CD8-positive, alpha-beta memory T cell (primary cell): Measurements from ENCODE around the gene AXIN2. TPM values are rescaled to one million over a fixed set of nuclear protein-coding genes. Genes with fewer than 3 reads are reported as not detected.

Experiments
- CTCF ChIA-PET: fragments of 350-600 bp; sonication (Branson Sonifier 250); formaldehyde crosslinking; loops from one replicate; lab custom pipeline; 2021; ENCODE audit warnings: antibody characterized with exemption; lab: Charles Lee
- POLR2A ChIA-PET: fragments of 350-600 bp; sonication (Branson Sonifier 250); formaldehyde crosslinking; loops from one replicate; lab custom pipeline; 2021; ENCODE audit warnings: antibody characterized with exemption; lab: Charles Lee
- DNase-seq, 5 donors: peaks; one replicate each; pipeline versions ENCODE4 v3.0.0 to v3.0.0-alpha.2; 2020 to 2022; ENCODE audit warnings: mixed read lengths in 1 of 5
- H3K27ac ChIP-seq: one replicate; pipeline ENCODE4 v1.7.0; 2013; ENCODE audit warnings: low read depth, mild to moderate bottlenecking, low read length, moderate library complexity
- H3K27me3 ChIP-seq: 2 replicates; pipeline ENCODE4 v1.7.0; 2013; ENCODE audit warnings: low read length, mild to moderate bottlenecking; ENCODE audit not compliant: insufficient read depth, poor library complexity, severe bottlenecking
- H3K36me3 ChIP-seq: 2 replicates; pipeline ENCODE4 v1.7.0; 2013; ENCODE audit warnings: mild to moderate bottlenecking, low read length, moderate library complexity; ENCODE audit not compliant: insufficient read depth
- H3K4me1 ChIP-seq: 2 replicates; pipeline ENCODE4 v1.7.0; 2013; ENCODE audit warnings: mild to moderate bottlenecking, low read length, moderate library complexity; ENCODE audit not compliant: insufficient read depth
- H3K4me3 ChIP-seq: 2 replicates; pipeline ENCODE4 v1.7.0; 2013; ENCODE audit warnings: mild to moderate bottlenecking, low read length
- H3K9me3 ChIP-seq: 2 replicates; pipeline ENCODE4 v1.7.0; 2013; ENCODE audit warnings: mild to moderate bottlenecking, low read length
- H3K27ac Mint-ChIP-seq, 8 donors: one replicate each; pipeline ENCODE4 v1.8.0; 2020 to 2021; ENCODE audit warnings: mixed read lengths in 8 of 8, mild to moderate bottlenecking in 6 of 8, inconsistent platforms in 3 of 8, moderate library complexity in 3 of 8
- H3K27me3 Mint-ChIP-seq, 2 donors: one replicate each; pipeline ENCODE4 v1.8.0; 2020 to 2021; ENCODE audit warnings: mixed read lengths in 2 of 2, mild to moderate bottlenecking in 1 of 2, moderate library complexity in 1 of 2
- H3K36me3 Mint-ChIP-seq, 3 donors: one replicate each; pipeline ENCODE4 v1.8.0; 2020 to 2021; ENCODE audit warnings: mixed read lengths in 3 of 3, inconsistent platforms in 1 of 3, mild to moderate bottlenecking in 1 of 3
- H3K4me1 Mint-ChIP-seq, 3 donors: one replicate each; pipeline ENCODE4 v1.8.0; 2020 to 2021; ENCODE audit warnings: mixed read lengths in 3 of 3, inconsistent platforms in 1 of 3, mild to moderate bottlenecking in 1 of 3
- H3K4me3 Mint-ChIP-seq, 7 donors: one replicate each; pipeline ENCODE4 v1.8.0; 2020 to 2021; ENCODE audit warnings: mixed read lengths in 7 of 7, mild to moderate bottlenecking in 6 of 7, moderate library complexity in 4 of 7, inconsistent platforms in 2 of 7
- H3K9me3 Mint-ChIP-seq, 5 donors: one replicate each; pipeline ENCODE4 v1.8.0; 2020 to 2022; ENCODE audit warnings: mixed read lengths in 5 of 5, mild to moderate bottlenecking in 3 of 5, moderate library complexity in 2 of 5, inconsistent platforms in 1 of 5
- polyA plus RNA-seq: library from polyadenylated mRNA; unstranded; fragments of 300-500 nt; fragmentation: Illumina TruSeq; gene quantifications from one replicate; pipeline ENCODE4 v1.2.3, GENCODE V29; 2021
- total RNA-seq, 2 experiments: library from RNA; stranded (reverse); gene quantifications; one replicate each; pipeline ENCODE4 v1.2.3, GENCODE V29; 2021

The AXIN2 gene
- total and polyA plus RNA-seq, 3 experiments from 2014 or later = 3.6 to 3.8 (median 3.8) TPM

DNA sequence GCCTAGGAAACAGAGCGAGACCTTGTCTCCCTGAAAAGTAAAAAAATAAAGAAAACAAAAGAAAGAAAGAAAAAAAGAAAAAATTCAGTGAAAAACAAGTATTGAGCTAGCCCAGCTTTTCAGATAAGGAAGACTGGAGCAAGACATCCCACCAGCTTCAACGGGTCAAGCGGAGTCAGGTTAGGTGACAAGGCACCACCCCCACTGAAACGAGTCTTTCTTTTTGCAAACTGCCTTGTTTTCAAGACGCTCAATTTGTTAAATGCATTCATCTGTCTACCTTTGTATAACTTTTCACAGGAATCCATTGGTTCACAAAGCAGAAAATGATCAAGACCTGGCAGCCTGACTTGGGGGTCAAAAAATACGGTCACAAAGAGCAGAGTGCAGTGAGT is 10.7 kb upstream of the AXIN2 start:
- Histone ChIP-seq H3K27ac (no peak overlapping the region), H3K27me3 (no peaks in the 10 kb centered on the region), H3K4me1 (no peaks in the 10 kb centered on the region), H3K36me3 (no peaks in the 10 kb centered on the region), H3K4me3 (no peak overlapping the region), H3K9me3 (no peaks in the 10 kb centered on the region)
- Mint-ChIP-seq H3K4me1 (no peaks in the 10 kb centered on the region), H3K9me3 (no peaks in the 10 kb centered on the region), H3K27ac (no peak overlapping the region), H3K36me3 (peaks cover 0 to 3% (median 0%) of the 10 kb centered on the region in 3 donors), H3K27me3 (peaks cover 3 to 14% of the 10 kb centered on the region in 2 donors), H3K4me3 (no peak overlapping the region)
- ChIA-PET CTCF (no interaction called here), POLR2A (no interaction called here)
- no peak for DNase-seq

- Mint-ChIP-seq H3K4me1 (peaks cover 5% of the 10 kb centered on the region in 3 donors), H3K27ac (no peak overlapping the region), H3K4me3 (peak overlapping the region in 1 of 7 donors; percentile 29), H3K9me3 (no peaks in the 10 kb centered on the region), H3K27me3 (peaks cover 3 to 14% of the 10 kb centered on the region in 2 donors), H3K36me3 (peaks cover 0 to 3% (median 0%) of the 10 kb centered on the region in 3 donors)
- Histone ChIP-seq H3K4me3 (no peak overlapping the region), H3K27ac (no peak overlapping the region), H3K27me3 (no peaks in the 10 kb centered on the region), H3K9me3 (no peaks in the 10 kb centered on the region), H3K4me1 (peaks cover 2% of the 10 kb centered on the region), H3K36me3 (no peaks in the 10 kb centered on the region)
- no peak for DNase-seq
- ChIA-PET CTCF (interaction anchor here (0.9 kb wide), 1 partner anchor 12 kb away, joined by 3 read pairs; no protein-coding TSS in a partner anchor), POLR2A (no interaction called here)
Observed at GRCh38 chr17:65568918-65569317, 7.5 kb upstream of the AXIN2 start.

- H3K9me3 ChIP-seq = no peaks in the 10 kb centered on the region
- H3K27me3 Mint-ChIP-seq = peaks cover 3 to 14% of the 10 kb centered on the region in 2 donors
- no peak for DNase-seq
- H3K4me1 Mint-ChIP-seq = peaks cover 9 to 15% (median 9%) of the 10 kb centered on the region in 3 donors
- no peaks in the 10 kb centered on the region for H3K27me3 ChIP-seq
- peaks cover 7% of the 10 kb centered on the region for H3K4me1 ChIP-seq
- H3K36me3 Mint-ChIP-seq = peaks cover 0 to 3% (median 0%) of the 10 kb centered on the region in 3 donors
- no peaks in the 10 kb centered on the region for H3K9me3 Mint-ChIP-seq
- no peak overlapping the region for H3K4me3 Mint-ChIP-seq
- ChIA-PET POLR2A (no interaction called here), CTCF (no interaction called here)
- no peak overlapping the region for H3K4me3 ChIP-seq
- peak overlapping the region in 1 of 8 donors; percentile 40 for H3K27ac Mint-ChIP-seq
- no peak overlapping the region for H3K27ac ChIP-seq
- H3K36me3 ChIP-seq = no peaks in the 10 kb centered on the region
Observed at GRCh38 chr17:65567566-65567965, 6.1 kb upstream of the AXIN2 start.

- CTCF ChIA-PET = interaction anchor here (1.0 to 1.4 kb wide), 2 partner anchors 9 to 10 kb away, joined by 3 read pairs; no protein-coding TSS in a partner anchor
Observed at GRCh38 chr17:65565559-65565958, 4.1 kb upstream of the AXIN2 start.

GRCh38 chr17:65564793-65565192 is 3.3 kb upstream of the AXIN2 start:
- Histone ChIP-seq H3K9me3 (no peaks in the 10 kb centered on the region), H3K36me3 (no peaks in the 10 kb centered on the region), H3K4me3 (no peak overlapping the region), H3K27ac (no peak overlapping the region), H3K27me3 (no peaks in the 10 kb centered on the region), H3K4me1 (peaks cover 14% of the 10 kb centered on the region)
- peaks cover 15 to 22% (median 18%) of the 10 kb centered on the region in 3 donors for H3K4me1 Mint-ChIP-seq
- no peak overlapping the region for H3K4me3 Mint-ChIP-seq
- peaks cover 0 to 3% (median 0%) of the 10 kb centered on the region in 3 donors for H3K36me3 Mint-ChIP-seq
- DNase-seq = no peak
- peaks cover 1 to 14% of the 10 kb centered on the region in 2 donors for H3K27me3 Mint-ChIP-seq
- no peak overlapping the region for H3K27ac Mint-ChIP-seq
- no peaks in the 10 kb centered on the region for H3K9me3 Mint-ChIP-seq
- CTCF ChIA-PET = interaction anchor here (1.0 to 1.4 kb wide), 2 partner anchors 8 to 9 kb away, joined by 3 read pairs; no protein-coding TSS in a partner anchor
- POLR2A ChIA-PET = no interaction called here

More at GRCh38 chr17:65565559-65565958, 4.1 kb upstream of the AXIN2 start:
- Histone ChIP-seq H3K27ac (no peak overlapping the region), H3K27me3 (no peaks in the 10 kb centered on the region), H3K4me3 (no peak overlapping the region), H3K4me1 (peaks cover 14% of the 10 kb centered on the region), H3K36me3 (no peaks in the 10 kb centered on the region), H3K9me3 (no peaks in the 10 kb centered on the region)
- Mint-ChIP-seq H3K36me3 (peaks cover 0 to 3% (median 0%) of the 10 kb centered on the region in 3 donors), H3K4me1 (peaks cover 15 to 22% (median 18%) of the 10 kb centered on the region in 3 donors), H3K27ac (peak overlapping the region in 1 of 8 donors; percentile 36), H3K4me3 (peak overlapping the region in 1 of 7 donors; percentile 72), H3K27me3 (peaks cover 1 to 14% of the 10 kb centered on the region in 2 donors), H3K9me3 (no peaks in the 10 kb centered on the region)
- DNase-seq = no peak
- POLR2A ChIA-PET = no interaction called here

- Histone ChIP-seq H3K4me3 (peak overlapping the region; percentile 65), H3K9me3 (no peaks in the 10 kb centered on the region), H3K27ac (no peak overlapping the region), H3K4me1 (peaks cover 14% of the 10 kb centered on the region), H3K36me3 (no peaks in the 10 kb centered on the region), H3K27me3 (no peaks in the 10 kb centered on the region)
- ChIA-PET CTCF (no interaction called here), POLR2A (no interaction called here)
- peaks cover 22 to 24% (median 24%) of the 10 kb centered on the region in 3 donors for H3K4me1 Mint-ChIP-seq
- no peak for DNase-seq
- peak overlapping the region in 5 of 8 donors; percentile 6 to 79 (median 12) for H3K27ac Mint-ChIP-seq
- peak overlapping the region; percentile 13 to 89 (median 78) for H3K4me3 Mint-ChIP-seq
- H3K9me3 Mint-ChIP-seq = no peaks in the 10 kb centered on the region
- peaks cover 0 to 3% (median 0%) of the 10 kb centered on the region in 3 donors for H3K36me3 Mint-ChIP-seq
- peaks cover 0 to 6% of the 10 kb centered on the region in 2 donors for H3K27me3 Mint-ChIP-seq
Observed at GRCh38 chr17:65562206-65562531, 721 bp upstream of the AXIN2 start.

DNA sequence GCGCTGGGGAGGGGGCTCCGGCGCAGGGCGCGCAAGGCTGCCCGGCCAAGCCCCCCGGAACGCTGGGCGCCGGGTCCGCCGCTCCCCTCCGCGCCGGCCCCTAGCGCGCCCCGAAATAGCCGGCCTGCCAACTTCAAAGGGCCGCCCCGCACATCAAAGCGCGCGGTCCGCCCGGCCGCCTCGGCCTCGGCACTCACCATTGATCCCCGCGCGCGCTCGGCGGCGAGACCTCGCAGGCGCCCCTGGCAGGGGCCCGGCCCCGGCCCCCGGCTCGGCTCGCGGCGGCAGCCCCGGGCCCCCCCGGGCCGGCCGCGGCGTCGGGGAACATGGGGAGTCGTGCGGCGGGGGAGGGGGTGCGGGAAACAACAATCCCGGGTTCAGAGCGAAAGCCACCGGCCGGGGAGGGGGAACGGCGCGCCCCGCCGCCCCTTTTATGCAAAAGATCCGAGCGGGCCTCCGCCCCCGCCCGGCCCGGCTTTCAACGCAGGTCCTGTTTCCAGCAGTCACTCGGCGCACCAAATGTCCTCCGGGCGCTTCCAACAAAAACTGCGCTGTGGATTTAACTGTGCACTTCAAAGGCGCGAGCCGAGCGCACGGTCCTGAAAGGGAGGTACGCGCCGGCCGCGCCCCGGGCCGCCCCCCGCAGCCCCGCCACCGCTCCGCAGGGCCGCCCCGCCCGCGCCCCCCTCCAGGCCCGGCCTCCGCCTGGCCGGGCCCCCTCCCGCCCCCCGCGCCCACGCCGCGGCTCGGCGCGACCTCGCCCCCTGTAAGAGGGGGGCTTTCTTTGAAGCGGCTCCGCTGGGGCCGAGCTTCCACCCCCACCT is 608 bp downstream of the AXIN2 start:
- H3K36me3 ChIP-seq = no peaks in the 10 kb centered on the region
- peaks cover 22 to 24% (median 24%) of the 10 kb centered on the region in 3 donors for H3K4me1 Mint-ChIP-seq
- peak overlapping the region in 7 of 8 donors; percentile 68 to 85 (median 77) for H3K27ac Mint-ChIP-seq
- peaks cover 0 to 6% of the 10 kb centered on the region in 2 donors for H3K27me3 Mint-ChIP-seq
- no peaks in the 10 kb centered on the region for H3K27me3 ChIP-seq
- H3K9me3 ChIP-seq = no peaks in the 10 kb centered on the region
- peak; percentile 55 to 82 (median 68) for DNase-seq
- H3K4me3 ChIP-seq = peak overlapping the region; percentile 78
- no peak overlapping the region for H3K27ac ChIP-seq
- ChIA-PET CTCF (no interaction called here), POLR2A (no interaction called here)
- H3K4me1 ChIP-seq = peaks cover 14% of the 10 kb centered on the region
- H3K36me3 Mint-ChIP-seq = peaks cover 0 to 3% (median 0%) of the 10 kb centered on the region in 3 donors
- H3K4me3 Mint-ChIP-seq = peak overlapping the region; percentile 76 to 92 (median 86)
- H3K9me3 Mint-ChIP-seq = no peaks in the 10 kb centered on the region
